ENCODE results near the gene OGFOD3. TPM values are rescaled to one million over a fixed set of nuclear protein-coding genes. Genes with fewer than 3 reads are reported as not detected.
A peak's percentile ranks its signal among the peaks of the same experiment; 100 is the strongest.

OGFOD3 gene
- total RNA-seq, 1 donor from 2014 or later = 31.3 TPM

GRCh38 chr17:82370471-82371332 is 47.7 kb downstream of the OGFOD3 start:
- Mint-ChIP-seq H3K27me3 (peaks cover 33% of the 10 kb centered on the region), H3K9me3 (ENCODE audit: low read depth) (no peaks in the 10 kb centered on the region), H3K36me3 (ENCODE audit: insufficient read depth) (no peaks in the 10 kb centered on the region), H3K27ac (no peak overlapping the region), H3K4me1 (ENCODE audit: low read depth) (peaks cover 10% of the 10 kb centered on the region), H3K4me3 (ENCODE audit: low read depth) (peak overlapping the region; percentile 11)
- TF ChIP-seq CTCF (IDR thresholded peaks at IDR 0.05; ENCODE audit: unreplicated experiment) = no peak
- no peak for DNase-seq (ENCODE audit: low spot score, unreplicated experiment)

GRCh38 chr17:82369211-82369610 is 49.2 kb downstream of the OGFOD3 start:
- H3K27me3 Mint-ChIP-seq = peaks cover 39% of the 10 kb centered on the region
- no peak for DNase-seq (ENCODE audit: low spot score, unreplicated experiment)
- no peaks in the 10 kb centered on the region for H3K9me3 Mint-ChIP-seq (ENCODE audit: low read depth)
- no peak overlapping the region for H3K27ac Mint-ChIP-seq
- H3K4me1 Mint-ChIP-seq (ENCODE audit: low read depth) = peaks cover 10% of the 10 kb centered on the region
- no peak for TF ChIP-seq CTCF (IDR thresholded peaks at IDR 0.05; ENCODE audit: unreplicated experiment)
- no peak overlapping the region for H3K4me3 Mint-ChIP-seq (ENCODE audit: low read depth)
- H3K36me3 Mint-ChIP-seq (ENCODE audit: insufficient read depth) = no peaks in the 10 kb centered on the region

GRCh38 chr17:82367724-82368524 is 50.5 kb downstream of the OGFOD3 start:
- Mint-ChIP-seq H3K27ac (peak overlapping the region; percentile 2), H3K36me3 (ENCODE audit: insufficient read depth) (no peaks in the 10 kb centered on the region), H3K9me3 (ENCODE audit: low read depth) (no peaks in the 10 kb centered on the region), H3K4me3 (ENCODE audit: low read depth) (no peak overlapping the region), H3K27me3 (peaks cover 38% of the 10 kb centered on the region), H3K4me1 (ENCODE audit: low read depth) (peaks cover 10% of the 10 kb centered on the region)
- DNase-seq (ENCODE audit: low spot score, unreplicated experiment) = no peak
- no peak for TF ChIP-seq CTCF (IDR thresholded peaks at IDR 0.05; ENCODE audit: unreplicated experiment)

GRCh38 chr17:82366749-82367148 is 51.6 kb downstream of the OGFOD3 start:
- Mint-ChIP-seq H3K4me3 (ENCODE audit: low read depth) (no peak overlapping the region), H3K9me3 (ENCODE audit: low read depth) (no peaks in the 10 kb centered on the region), H3K36me3 (ENCODE audit: insufficient read depth) (no peaks in the 10 kb centered on the region), H3K27me3 (peaks cover 35% of the 10 kb centered on the region), H3K27ac (no peak overlapping the region), H3K4me1 (ENCODE audit: low read depth) (peaks cover 7% of the 10 kb centered on the region)
- no peak for TF ChIP-seq CTCF (IDR thresholded peaks at IDR 0.05; ENCODE audit: unreplicated experiment)
- DNase-seq (ENCODE audit: low spot score, unreplicated experiment) = no peak

- DNase-seq (ENCODE audit: low spot score, unreplicated experiment) = no peak
These were observed 52.6 kb downstream of the OGFOD3 start for GRCh38 chr17:82365606-82366295.

More at GRCh38 chr17:82365606-82366295, 52.6 kb downstream of the OGFOD3 start:
- peaks cover 31% of the 10 kb centered on the region for H3K27me3 Mint-ChIP-seq
- no peaks in the 10 kb centered on the region for H3K9me3 Mint-ChIP-seq (ENCODE audit: low read depth)
- peaks cover 7% of the 10 kb centered on the region for H3K4me1 Mint-ChIP-seq (ENCODE audit: low read depth)
- TF ChIP-seq CTCF (IDR thresholded peaks at IDR 0.05; ENCODE audit: unreplicated experiment) = no peak
- H3K27ac Mint-ChIP-seq = no peak overlapping the region
- H3K4me3 Mint-ChIP-seq (ENCODE audit: low read depth) = no peak overlapping the region
- H3K36me3 Mint-ChIP-seq (ENCODE audit: insufficient read depth) = no peaks in the 10 kb centered on the region

All from progenitor cell of endocrine pancreas (in vitro differentiated cells).